ENCODE results near the gene ELOVL5.

Gene ELOVL5

DNA sequence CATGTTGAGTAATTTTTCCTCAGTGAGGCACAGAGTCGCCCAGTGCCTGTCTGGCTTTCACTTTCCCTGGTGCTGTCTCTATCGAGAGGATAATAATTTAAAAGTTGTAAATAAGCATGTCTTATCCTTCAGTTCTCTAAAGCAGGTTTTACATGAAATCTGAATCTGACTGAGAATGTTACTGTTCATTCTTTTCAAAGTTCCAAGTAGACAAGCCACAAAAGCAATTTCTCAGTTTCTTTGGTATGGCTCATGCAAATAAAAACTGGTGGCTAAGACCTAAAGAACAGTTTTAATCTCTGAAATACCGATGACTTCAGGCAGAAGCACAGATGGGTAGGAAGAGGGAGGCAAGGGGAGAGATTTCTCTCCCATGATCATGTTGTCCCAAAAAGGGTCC lies 112.5 kb downstream of the ELOVL5 start:
- no peak for TF ChIP-seq TEAD4 (IDR thresholded peaks at IDR 0.05)
- no peak for TF ChIP-seq FOXM1 (IDR thresholded peaks at IDR 0.05; ENCODE audit: borderline replicate concordance, low read depth)
- no peak for TF ChIP-seq EGR1 (IDR thresholded peaks at IDR 0.05)
- no peak for TF ChIP-seq TCF12 (IDR thresholded peaks at IDR 0.05; ENCODE audit: low read depth)
- TF ChIP-seq, protein P1, sequence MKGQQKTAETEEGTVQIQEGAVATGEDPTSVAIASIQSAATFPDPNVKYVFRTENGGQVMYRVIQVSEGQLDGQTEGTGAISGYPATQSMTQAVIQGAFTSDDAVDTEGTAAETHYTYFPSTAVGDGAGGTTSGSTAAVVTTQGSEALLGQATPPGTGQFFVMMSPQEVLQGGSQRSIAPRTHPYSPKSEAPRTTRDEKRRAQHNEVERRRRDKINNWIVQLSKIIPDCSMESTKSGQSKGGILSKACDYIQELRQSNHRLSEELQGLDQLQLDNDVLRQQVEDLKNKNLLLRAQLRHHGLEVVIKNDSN (IDR thresholded peaks at IDR 0.05) = no peak

DNA sequence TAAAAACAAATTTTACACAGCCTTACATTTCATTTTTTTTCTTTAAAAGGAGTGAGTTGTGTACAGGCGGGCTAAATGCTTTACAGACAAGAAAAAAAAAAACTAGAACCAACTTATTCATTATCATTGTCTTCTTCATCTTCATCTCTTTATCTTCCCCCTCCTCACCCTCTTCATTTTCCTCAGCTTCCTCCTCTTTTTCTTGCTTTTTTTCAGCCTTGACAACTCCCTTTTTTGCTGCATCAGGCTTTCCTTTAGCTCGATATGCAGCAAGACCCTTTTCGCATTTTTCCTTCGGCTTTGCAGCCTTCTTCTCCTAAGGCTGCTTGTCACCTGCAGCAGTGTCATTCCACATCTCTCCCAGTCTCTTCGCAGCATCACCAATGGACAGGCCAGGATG lies 113.2 kb downstream of the ELOVL5 start:
- TF ChIP-seq, protein P1 (IDR thresholded peaks at IDR 0.05) = no peak
- no peak for TF ChIP-seq TEAD4 (IDR thresholded peaks at IDR 0.05)
- TF ChIP-seq REST (IDR thresholded peaks at IDR 0.05; ENCODE audit: low read depth) = no peak
- TF ChIP-seq TCF12 (IDR thresholded peaks at IDR 0.05; ENCODE audit: low read depth) = no peak
- TF ChIP-seq, protein P2, sequence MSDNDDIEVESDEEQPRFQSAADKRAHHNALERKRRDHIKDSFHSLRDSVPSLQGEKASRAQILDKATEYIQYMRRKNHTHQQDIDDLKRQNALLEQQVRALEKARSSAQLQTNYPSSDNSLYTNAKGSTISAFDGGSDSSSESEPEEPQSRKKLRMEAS (IDR thresholded peaks at IDR 0.05) = no peak
- no peak for TF ChIP-seq CREB1 (IDR thresholded peaks at IDR 0.05; ENCODE audit: low read depth)
- no peak for TF ChIP-seq ZBTB7A (IDR thresholded peaks at IDR 0.05; ENCODE audit: low read depth)
- no peak for TF ChIP-seq EP300 (IDR thresholded peaks at IDR 0.05; ENCODE audit: borderline replicate concordance)
- no peak for TF ChIP-seq CEBPB (IDR thresholded peaks at IDR 0.05)
- TF ChIP-seq TAF1 (IDR thresholded peaks at IDR 0.05; ENCODE audit: low read depth) = no peak
- TF ChIP-seq RAD21 (IDR thresholded peaks at IDR 0.05; ENCODE audit: low read depth) = no peak
- TF ChIP-seq YY1 (IDR thresholded peaks at IDR 0.05; ENCODE audit: low read depth) = no peak
- no peak for TF ChIP-seq FOXM1 (IDR thresholded peaks at IDR 0.05; ENCODE audit: borderline replicate concordance, low read depth)
- TF ChIP-seq NFIC (IDR thresholded peaks at IDR 0.05) = no peak
- no peak for TF ChIP-seq EGR1 (IDR thresholded peaks at IDR 0.05)

- TF ChIP-seq EGR1 (IDR thresholded peaks at IDR 0.05) = no peak
- no peak for TF ChIP-seq TEAD4 (IDR thresholded peaks at IDR 0.05)
Observed at GRCh38 chr6:53233309-53233708, 115.4 kb downstream of the ELOVL5 start.

GRCh38 chr6:53230775-53231467 lies 117.8 kb downstream of the ELOVL5 start:
- TF ChIP-seq ZBTB7A (IDR thresholded peaks at IDR 0.05; ENCODE audit: low read depth) (no peak), TAF1 (IDR thresholded peaks at IDR 0.05; ENCODE audit: low read depth) (no peak), YY1 (IDR thresholded peaks at IDR 0.05; ENCODE audit: low read depth) (no peak), EP300 (IDR thresholded peaks at IDR 0.05; ENCODE audit: borderline replicate concordance) (no peak)

DNA sequence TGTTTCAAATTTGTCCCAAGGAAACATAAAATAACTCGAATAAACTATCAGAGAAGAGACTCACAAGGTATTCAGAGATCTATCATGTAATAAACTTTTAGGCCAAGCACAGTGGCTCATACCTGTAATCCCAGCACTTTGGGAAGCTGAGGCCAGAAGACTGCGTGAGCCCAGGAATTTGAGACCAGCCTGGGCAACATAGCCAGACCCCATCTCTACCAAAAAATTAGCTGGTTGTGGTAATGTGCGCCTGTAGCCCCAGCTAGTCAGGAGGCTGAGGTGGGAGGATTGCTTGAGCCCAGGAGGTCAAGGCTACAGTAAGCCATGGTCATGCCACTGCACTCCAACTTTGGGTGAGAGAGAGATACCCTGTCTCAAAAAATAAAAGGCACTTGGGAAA lies 120.9 kb downstream of the ELOVL5 start:
- TF ChIP-seq EP300 (IDR thresholded peaks at IDR 0.05; ENCODE audit: borderline replicate concordance) (no peak), FOXM1 (IDR thresholded peaks at IDR 0.05; ENCODE audit: borderline replicate concordance, low read depth) (no peak), CREB1 (IDR thresholded peaks at IDR 0.05; ENCODE audit: low read depth) (no peak), CEBPB (IDR thresholded peaks at IDR 0.05) (no peak), YY1 (IDR thresholded peaks at IDR 0.05; ENCODE audit: low read depth) (no peak), TCF12 (IDR thresholded peaks at IDR 0.05; ENCODE audit: low read depth) (no peak), TEAD4 (IDR thresholded peaks at IDR 0.05) (no peak)

DNA sequence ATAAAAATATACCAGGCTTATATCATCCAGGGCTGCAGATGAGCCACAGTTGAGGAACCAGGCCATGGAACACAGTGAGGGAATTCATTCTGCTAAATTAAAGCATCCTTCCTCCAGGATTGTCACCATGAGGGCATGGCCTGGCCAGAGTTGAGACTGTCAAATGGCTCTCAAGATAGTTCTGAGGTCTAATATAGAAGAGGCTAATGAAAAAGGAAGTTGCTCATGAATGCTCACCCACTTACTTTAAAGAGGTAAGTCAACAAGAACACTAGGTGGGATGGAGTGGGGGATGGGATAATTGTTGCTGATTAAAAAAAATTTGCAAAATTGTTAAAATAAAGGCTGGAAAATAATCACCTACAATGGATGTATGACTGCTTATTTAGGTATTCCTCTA lies 128.1 kb downstream of the ELOVL5 start:
- TF ChIP-seq CEBPB (IDR thresholded peaks at IDR 0.05) (no peak), CREB1 (IDR thresholded peaks at IDR 0.05; ENCODE audit: low read depth) (no peak), TAF1 (IDR thresholded peaks at IDR 0.05; ENCODE audit: low read depth) (no peak), TEAD4 (IDR thresholded peaks at IDR 0.05) (no peak), TCF12 (IDR thresholded peaks at IDR 0.05; ENCODE audit: low read depth) (no peak), REST (IDR thresholded peaks at IDR 0.05; ENCODE audit: low read depth) (no peak), EGR1 (IDR thresholded peaks at IDR 0.05) (no peak), FOXM1 (IDR thresholded peaks at IDR 0.05; ENCODE audit: borderline replicate concordance, low read depth) (no peak), NFIC (IDR thresholded peaks at IDR 0.05) (no peak), ZBTB7A (IDR thresholded peaks at IDR 0.05; ENCODE audit: low read depth) (no peak), RAD21 (IDR thresholded peaks at IDR 0.05; ENCODE audit: low read depth) (no peak), YY1 (IDR thresholded peaks at IDR 0.05; ENCODE audit: low read depth) (no peak), EP300 (IDR thresholded peaks at IDR 0.05; ENCODE audit: borderline replicate concordance) (no peak)
- TF ChIP-seq, protein P1 (IDR thresholded peaks at IDR 0.05) = no peak
- TF ChIP-seq, protein P2 (IDR thresholded peaks at IDR 0.05) = no peak

Data from Ishikawa (cell line).